GM19468 (cell line): ENCODE data around the gene CENPQ.

Experiments
- ATAC-seq: cut with Tn5 transposase; IDR thresholded peaks from one replicate; pipeline ENCODE4 v1.9.1; 2021; ENCODE audit warnings: mild to moderate bottlenecking, moderate library complexity, moderate number of reproducible peaks; ENCODE audit not compliant: unreplicated experiment; ENCODE audit errors: extremely low read depth

CENPQ gene

DNA sequence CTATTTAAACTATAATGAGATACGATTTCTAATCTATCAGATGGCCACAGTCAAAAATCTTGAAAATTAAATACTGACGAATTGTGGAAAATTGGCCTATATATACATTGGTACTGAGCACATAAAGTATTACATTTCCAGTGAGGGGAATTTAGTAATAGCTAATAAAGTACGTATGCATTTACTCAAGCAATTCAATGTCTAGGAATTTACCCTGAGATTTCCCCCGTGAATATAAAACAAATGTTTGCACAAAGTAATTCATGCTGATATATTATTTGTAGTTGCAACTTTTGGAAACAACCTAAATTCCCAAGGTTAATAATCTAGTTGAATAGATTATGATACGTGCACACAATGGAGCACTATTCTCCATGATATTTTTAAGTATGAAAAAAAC, 72.6 kb downstream of the CENPQ start:
- ATAC-seq: no peak

DNA sequence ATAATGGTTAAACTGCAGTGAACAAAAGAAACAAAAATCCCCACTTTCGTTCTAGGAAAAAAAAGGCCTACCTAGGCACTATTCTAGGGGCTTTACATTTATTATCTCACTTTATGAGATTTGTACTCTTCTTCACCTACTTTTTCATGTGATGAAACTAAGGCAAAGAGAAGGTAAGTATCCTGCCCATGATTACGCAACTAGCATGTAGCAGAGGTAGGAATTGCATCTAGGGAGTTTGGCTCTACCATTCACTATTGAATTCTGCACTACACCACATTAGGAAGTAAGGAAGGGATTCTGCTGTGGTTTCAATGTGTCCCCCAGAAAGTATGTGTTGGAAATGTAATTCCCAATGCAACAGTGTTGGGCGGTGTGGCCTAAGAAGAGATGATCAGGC, 75.9 kb downstream of the CENPQ start:
- ATAC-seq: no peak

DNA sequence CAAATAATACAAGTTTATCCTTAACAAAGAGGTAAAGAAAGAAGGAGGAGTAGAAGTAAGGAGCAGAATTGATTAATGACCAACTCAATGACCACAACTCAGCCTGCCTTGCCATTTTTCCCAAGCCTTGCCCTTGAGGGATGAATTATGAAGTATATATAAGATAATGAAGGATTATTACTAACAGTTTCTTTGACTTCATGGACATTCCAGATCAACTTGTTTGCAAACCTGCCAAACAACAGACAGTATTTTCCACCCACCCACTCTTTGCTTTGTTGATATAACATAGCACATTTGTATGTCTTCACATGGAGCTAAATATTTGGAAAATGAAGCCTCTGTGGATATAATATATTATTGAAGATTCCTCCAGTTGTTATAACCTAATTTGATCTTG, 77.4 kb downstream of the CENPQ start:
- no peak for ATAC-seq

DNA sequence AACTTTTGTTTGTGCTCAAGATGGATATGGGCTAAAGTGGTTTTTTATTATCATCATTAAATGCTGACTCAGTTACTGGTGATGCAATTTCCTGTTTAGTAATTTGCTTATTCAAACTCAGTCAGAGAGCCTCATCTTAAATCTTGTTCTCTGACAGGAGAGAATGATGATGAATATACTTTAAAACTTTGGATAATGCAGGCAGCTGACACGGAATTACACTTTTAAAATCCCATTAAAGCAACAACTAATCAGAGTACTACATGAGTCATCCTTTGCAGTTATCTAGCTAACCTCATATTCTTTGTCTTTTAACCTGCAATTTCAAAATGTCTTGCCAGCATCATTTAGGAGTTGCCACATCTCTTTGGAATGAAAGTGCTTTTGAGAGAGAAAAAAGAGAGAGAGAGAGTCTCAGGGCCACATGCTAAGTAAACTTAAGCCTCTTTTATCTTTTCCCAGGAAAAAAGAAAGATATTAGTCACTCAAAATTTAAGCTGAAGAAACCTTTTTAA, 78.1 kb downstream of the CENPQ start:
- ATAC-seq: no peak

GRCh38 chr6:49541936-49542335, 78.8 kb downstream of the CENPQ start:
- ATAC-seq: no peak
